ENCODE measurements around the gene BRI3BP. TPM values are rescaled to one million over a fixed set of nuclear protein-coding genes. Genes with fewer than 3 reads are reported as not detected.
A peak's percentile ranks its signal among the peaks of the same experiment; 100 is the strongest.

The BRI3BP gene, protein sequence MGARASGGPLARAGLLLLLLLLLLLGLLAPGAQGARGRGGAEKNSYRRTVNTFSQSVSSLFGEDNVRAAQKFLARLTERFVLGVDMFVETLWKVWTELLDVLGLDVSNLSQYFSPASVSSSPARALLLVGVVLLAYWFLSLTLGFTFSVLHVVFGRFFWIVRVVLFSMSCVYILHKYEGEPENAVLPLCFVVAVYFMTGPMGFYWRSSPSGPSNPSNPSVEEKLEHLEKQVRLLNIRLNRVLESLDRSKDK
- polyA plus RNA-seq (2013): 7.6 TPM

DNA sequence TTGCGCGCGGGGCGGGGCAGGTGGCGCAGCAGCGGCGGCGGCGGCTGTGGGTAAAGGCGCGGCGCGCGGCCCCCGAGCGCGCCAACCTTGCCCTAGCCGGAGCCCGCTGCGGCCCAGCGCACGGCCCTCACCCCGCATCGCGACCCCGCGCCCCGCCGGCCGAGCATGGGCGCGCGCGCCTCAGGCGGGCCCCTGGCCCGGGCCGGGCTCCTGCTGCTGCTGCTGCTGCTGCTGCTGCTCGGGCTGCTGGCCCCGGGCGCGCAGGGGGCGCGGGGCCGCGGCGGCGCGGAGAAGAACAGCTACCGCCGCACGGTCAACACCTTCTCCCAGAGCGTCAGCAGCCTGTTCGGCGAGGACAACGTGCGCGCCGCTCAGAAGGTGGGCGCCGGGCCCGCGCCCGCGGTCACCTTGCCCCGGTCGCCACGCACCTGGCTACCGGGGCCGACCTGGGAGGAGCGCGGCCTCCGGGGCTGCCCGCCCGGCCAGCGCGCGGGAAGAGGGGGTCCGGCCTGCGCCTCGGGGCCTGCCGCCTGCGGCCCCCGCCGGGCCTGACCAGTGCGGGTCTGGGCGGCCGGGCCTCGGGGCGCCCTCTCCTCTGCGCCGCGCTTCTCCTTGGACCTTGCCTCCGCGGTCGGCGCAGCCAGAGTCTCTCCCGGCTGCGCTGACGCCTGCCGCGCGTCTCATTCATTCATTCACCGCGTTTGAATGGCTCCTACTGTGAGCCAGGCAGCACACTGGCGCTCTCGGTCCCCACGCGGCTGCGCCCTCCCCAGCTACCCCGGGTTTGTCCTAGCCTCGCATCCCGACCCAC lies at the start of gene BRI3BP:
Gene BRI3BP, plus strand, starts transcription at position 20 of the 811 bp plus-strand sequence. Its CDS starts 146 bp downstream, at position 166.
- no peaks in the 10 kb centered on the region for H3K9me3 ChIP-seq (ENCODE audit: control extremely low read depth in 1 of 5, control insufficient read depth in 4 of 5, insufficient read depth in 2 of 5, low read depth in 1 of 5, low read length in 4 of 5)
- H3K27ac ChIP-seq (ENCODE audit: insufficient read depth in 1 of 2, low read depth in 1 of 2, low read length in 2 of 2, poor library complexity in 1 of 2, severe bottlenecking in 2 of 2): peak within 1 kb of the TSS in 1 of 2 experiments; percentile 54
- no peaks in the 10 kb centered on the region for H3K27me3 ChIP-seq (replicated peaks in 2 of 5; ENCODE audit: control insufficient read depth in 4 of 5, insufficient read depth in 5 of 5, low read length in 4 of 5)
- WGBS (ENCODE audit: insufficient coverage): 0% methylated on average over 66 of the region's 112 CpGs
- H3K4me3 ChIP-seq (ENCODE audit: control insufficient read depth in 1 of 7, extremely low read depth in 1 of 7, insufficient read depth in 4 of 7, low read depth in 2 of 7, low read length in 6 of 7): peak within 1 kb of the TSS; percentile 60 to 96 (median 78)
- peaks cover 22 to 43% (median 27%) of the 10 kb centered on the region in 4 experiments for H3K4me1 ChIP-seq (ENCODE audit: control extremely low read depth in 1 of 4, control insufficient read depth in 4 of 4, insufficient read depth in 4 of 4, low read length in 3 of 4)
- CTCF ChIA-PET: interaction anchor here (2.0 kb wide), 1 partner anchor 74 kb away, joined by 5 read pairs; no protein-coding TSS in a partner anchor
- peak; percentile 29 to 77 (median 66) for DNase-seq
- H3K36me3 ChIP-seq (ENCODE audit: control insufficient read depth in 4 of 4, insufficient read depth in 4 of 4, low read length in 3 of 4): peaks cover 0 to 2% (median 0%) of the 10 kb centered on the region in 4 experiments
- POLR2A ChIA-PET: interaction anchor here (0.5 kb wide), 1 partner anchor 21 kb away, joined by 3 read pairs; no protein-coding TSS in a partner anchor

DNA sequence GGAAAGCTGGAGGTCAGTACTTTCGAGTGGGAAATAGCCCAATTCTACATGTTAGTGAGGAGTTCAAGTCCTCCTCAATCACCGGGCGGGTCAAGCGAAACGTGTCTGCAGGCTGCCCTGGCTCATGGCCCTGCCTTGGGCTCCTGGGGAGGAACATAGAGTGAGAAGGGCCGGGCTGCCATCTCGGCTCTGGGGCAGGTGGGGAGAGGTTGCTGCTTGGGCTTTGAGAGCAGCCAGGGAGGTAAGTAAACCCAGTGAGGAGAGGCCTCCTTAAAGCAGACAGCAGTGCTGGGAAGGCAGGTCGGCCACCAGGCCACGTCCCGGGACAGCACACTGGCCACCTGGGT lies 47.0 kb upstream of the BRI3BP start:
- CTCF ChIA-PET: interaction anchor here (1.7 to 2.4 kb wide), 2 partner anchors 37 to 40 kb away, joined by 4 to 12 read pairs; no protein-coding TSS in a partner anchor
- no peak for DNase-seq
- POLR2A ChIA-PET: no interaction called here
- no peaks in the 10 kb centered on the region for H3K27me3 ChIP-seq (replicated peaks in 2 of 5; ENCODE audit: control insufficient read depth in 4 of 5, insufficient read depth in 5 of 5, low read length in 4 of 5)
- no peaks in the 10 kb centered on the region for H3K9me3 ChIP-seq (ENCODE audit: control extremely low read depth in 1 of 5, control insufficient read depth in 4 of 5, insufficient read depth in 2 of 5, low read depth in 1 of 5, low read length in 4 of 5)
- 94% methylated on average over 8 of the region's 10 CpGs for WGBS (ENCODE audit: insufficient coverage)
- no peak overlapping the region for H3K4me3 ChIP-seq (ENCODE audit: control insufficient read depth in 1 of 7, extremely low read depth in 1 of 7, insufficient read depth in 4 of 7, low read depth in 2 of 7, low read length in 6 of 7)
- H3K4me1 ChIP-seq (ENCODE audit: control extremely low read depth in 1 of 4, control insufficient read depth in 4 of 4, insufficient read depth in 4 of 4, low read length in 3 of 4): no peaks in the 10 kb centered on the region
- no peak overlapping the region for H3K27ac ChIP-seq (ENCODE audit: insufficient read depth in 1 of 2, low read depth in 1 of 2, low read length in 2 of 2, poor library complexity in 1 of 2, severe bottlenecking in 2 of 2)
- peaks cover 4 to 59% (median 45%) of the 10 kb centered on the region in 4 experiments for H3K36me3 ChIP-seq (ENCODE audit: control insufficient read depth in 4 of 4, insufficient read depth in 4 of 4, low read length in 3 of 4)

DNA sequence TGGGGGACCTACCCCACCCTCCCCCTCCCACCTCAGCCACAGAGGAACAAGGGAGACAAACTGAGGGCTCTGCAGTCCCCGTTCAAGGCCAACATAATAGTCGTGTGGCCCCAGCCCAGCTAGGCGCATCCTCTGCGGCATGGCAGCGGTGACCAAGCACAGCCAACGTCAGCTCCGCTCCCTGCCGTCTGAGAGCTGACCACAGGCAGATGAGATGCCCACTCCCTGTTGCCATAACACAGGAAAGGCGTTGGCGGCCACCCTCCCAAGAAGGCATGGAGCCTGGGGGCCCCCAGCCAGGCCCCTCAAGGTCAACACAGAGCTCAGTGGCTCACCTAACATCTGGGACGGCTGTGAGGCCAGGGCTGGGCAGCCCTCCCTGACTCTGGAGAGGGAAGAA lies 46.4 kb upstream of the BRI3BP start:
- H3K27ac ChIP-seq (ENCODE audit: insufficient read depth in 1 of 2, low read depth in 1 of 2, low read length in 2 of 2, poor library complexity in 1 of 2, severe bottlenecking in 2 of 2): no peak overlapping the region
- H3K9me3 ChIP-seq (ENCODE audit: control extremely low read depth in 1 of 5, control insufficient read depth in 4 of 5, insufficient read depth in 2 of 5, low read depth in 1 of 5, low read length in 4 of 5): no peaks in the 10 kb centered on the region
- H3K4me3 ChIP-seq (ENCODE audit: control insufficient read depth in 1 of 7, extremely low read depth in 1 of 7, insufficient read depth in 4 of 7, low read depth in 2 of 7, low read length in 6 of 7): no peak overlapping the region
- ChIA-PET POLR2A (no interaction called here), CTCF (no interaction called here)
- DNase-seq: no peak
- no peaks in the 10 kb centered on the region for H3K27me3 ChIP-seq (replicated peaks in 2 of 5; ENCODE audit: control insufficient read depth in 4 of 5, insufficient read depth in 5 of 5, low read length in 4 of 5)
- WGBS (ENCODE audit: insufficient coverage): 93% methylated on average over 11 of the region's 11 CpGs
- H3K36me3 ChIP-seq (ENCODE audit: control insufficient read depth in 4 of 4, insufficient read depth in 4 of 4, low read length in 3 of 4): peaks cover 4 to 62% (median 48%) of the 10 kb centered on the region in 4 experiments
- no peaks in the 10 kb centered on the region for H3K4me1 ChIP-seq (ENCODE audit: control extremely low read depth in 1 of 4, control insufficient read depth in 4 of 4, insufficient read depth in 4 of 4, low read length in 3 of 4)

DNA sequence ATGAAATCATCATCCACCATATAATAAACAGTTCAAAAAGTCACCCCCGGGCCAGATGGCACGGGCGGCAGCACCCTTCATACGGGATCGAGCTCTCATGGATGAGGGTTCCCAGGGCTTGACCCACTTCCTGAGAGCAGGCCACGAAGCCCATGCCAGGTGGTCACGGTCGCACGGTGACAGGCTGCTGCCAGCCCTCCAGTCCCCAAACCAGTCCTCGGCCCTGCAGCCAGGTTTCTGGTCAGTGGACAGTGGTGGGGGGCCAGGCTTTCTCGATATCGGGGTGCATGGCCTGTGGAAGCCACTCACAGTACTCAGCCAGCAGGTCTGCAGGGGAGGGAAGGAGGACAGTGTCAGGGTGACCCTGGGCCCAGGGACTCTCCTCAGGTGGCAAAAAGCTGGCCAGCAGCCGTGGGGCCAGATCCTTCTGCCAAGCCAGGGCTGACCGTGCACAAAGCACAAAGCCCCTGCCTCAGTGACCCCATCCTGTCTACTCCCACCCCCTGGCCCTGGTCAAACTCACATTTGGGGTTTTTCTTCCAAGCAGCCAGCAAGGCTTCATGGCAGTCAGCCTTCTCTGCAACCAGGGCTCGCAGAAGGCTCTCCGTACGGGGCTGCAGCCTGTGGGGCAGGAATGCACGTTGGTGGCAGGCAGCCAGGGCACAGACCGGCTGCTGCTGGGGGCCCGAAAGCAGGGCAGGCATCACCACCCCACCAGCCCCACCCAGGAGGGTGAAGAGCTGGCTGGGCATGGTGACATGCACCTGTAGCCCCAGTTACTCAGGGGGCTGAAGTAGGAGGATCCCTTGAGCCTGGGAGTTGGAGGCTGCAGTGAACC lies 45.7 kb upstream of the BRI3BP start:
- DNase-seq: no peak
- H3K27ac ChIP-seq (ENCODE audit: insufficient read depth in 1 of 2, low read depth in 1 of 2, low read length in 2 of 2, poor library complexity in 1 of 2, severe bottlenecking in 2 of 2): no peak overlapping the region
- H3K27me3 ChIP-seq (replicated peaks in 2 of 5; ENCODE audit: control insufficient read depth in 4 of 5, insufficient read depth in 5 of 5, low read length in 4 of 5): no peaks in the 10 kb centered on the region
- 97% methylated on average over 12 of the region's 20 CpGs for WGBS (ENCODE audit: insufficient coverage)
- H3K4me1 ChIP-seq (ENCODE audit: control extremely low read depth in 1 of 4, control insufficient read depth in 4 of 4, insufficient read depth in 4 of 4, low read length in 3 of 4): no peaks in the 10 kb centered on the region
- no peaks in the 10 kb centered on the region for H3K9me3 ChIP-seq (ENCODE audit: control extremely low read depth in 1 of 5, control insufficient read depth in 4 of 5, insufficient read depth in 2 of 5, low read depth in 1 of 5, low read length in 4 of 5)
- peaks cover 7 to 70% (median 53%) of the 10 kb centered on the region in 4 experiments for H3K36me3 ChIP-seq (ENCODE audit: control insufficient read depth in 4 of 4, insufficient read depth in 4 of 4, low read length in 3 of 4)
- ChIA-PET CTCF (no interaction called here), POLR2A (no interaction called here)
- H3K4me3 ChIP-seq (ENCODE audit: control insufficient read depth in 1 of 7, extremely low read depth in 1 of 7, insufficient read depth in 4 of 7, low read depth in 2 of 7, low read length in 6 of 7): no peak overlapping the region

DNA sequence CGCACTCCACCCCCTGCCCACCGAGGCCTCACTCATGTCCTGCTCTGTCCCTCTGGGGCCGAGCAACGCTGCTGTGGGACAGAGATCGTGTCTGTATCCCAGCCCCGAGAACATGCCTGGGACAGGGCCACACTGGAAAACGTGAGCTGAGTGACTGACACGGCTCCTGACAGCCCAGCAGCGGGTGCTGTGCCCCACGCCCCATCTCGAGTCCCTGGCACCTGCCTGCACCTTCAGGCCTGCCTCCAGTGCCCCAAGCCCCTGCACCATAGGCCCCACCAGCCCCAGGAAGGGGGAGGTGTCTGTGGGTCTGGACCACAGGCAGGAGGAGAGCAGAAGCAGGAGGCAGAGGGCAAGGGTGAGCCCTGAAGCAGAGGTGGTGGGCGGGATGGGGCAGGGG lies 44.4 kb upstream of the BRI3BP start:
- no peak for DNase-seq
- POLR2A ChIA-PET: no interaction called here
- CTCF ChIA-PET: no interaction called here
- WGBS (ENCODE audit: insufficient coverage): 100% methylated on average over 8 of the region's 12 CpGs
- Histone ChIP-seq H3K27ac (ENCODE audit: insufficient read depth in 1 of 2, low read depth in 1 of 2, low read length in 2 of 2, poor library complexity in 1 of 2, severe bottlenecking in 2 of 2) (no peak overlapping the region), H3K4me1 (ENCODE audit: control extremely low read depth in 1 of 4, control insufficient read depth in 4 of 4, insufficient read depth in 4 of 4, low read length in 3 of 4) (no peaks in the 10 kb centered on the region), H3K27me3 (replicated peaks in 2 of 5; ENCODE audit: control insufficient read depth in 4 of 5, insufficient read depth in 5 of 5, low read length in 4 of 5) (no peaks in the 10 kb centered on the region), H3K4me3 (ENCODE audit: control insufficient read depth in 1 of 7, extremely low read depth in 1 of 7, insufficient read depth in 4 of 7, low read depth in 2 of 7, low read length in 6 of 7) (no peak overlapping the region), H3K36me3 (ENCODE audit: control insufficient read depth in 4 of 4, insufficient read depth in 4 of 4, low read length in 3 of 4) (peaks cover 7 to 79% (median 60%) of the 10 kb centered on the region in 4 experiments), H3K9me3 (ENCODE audit: control extremely low read depth in 1 of 5, control insufficient read depth in 4 of 5, insufficient read depth in 2 of 5, low read depth in 1 of 5, low read length in 4 of 5) (no peaks in the 10 kb centered on the region)

DNA sequence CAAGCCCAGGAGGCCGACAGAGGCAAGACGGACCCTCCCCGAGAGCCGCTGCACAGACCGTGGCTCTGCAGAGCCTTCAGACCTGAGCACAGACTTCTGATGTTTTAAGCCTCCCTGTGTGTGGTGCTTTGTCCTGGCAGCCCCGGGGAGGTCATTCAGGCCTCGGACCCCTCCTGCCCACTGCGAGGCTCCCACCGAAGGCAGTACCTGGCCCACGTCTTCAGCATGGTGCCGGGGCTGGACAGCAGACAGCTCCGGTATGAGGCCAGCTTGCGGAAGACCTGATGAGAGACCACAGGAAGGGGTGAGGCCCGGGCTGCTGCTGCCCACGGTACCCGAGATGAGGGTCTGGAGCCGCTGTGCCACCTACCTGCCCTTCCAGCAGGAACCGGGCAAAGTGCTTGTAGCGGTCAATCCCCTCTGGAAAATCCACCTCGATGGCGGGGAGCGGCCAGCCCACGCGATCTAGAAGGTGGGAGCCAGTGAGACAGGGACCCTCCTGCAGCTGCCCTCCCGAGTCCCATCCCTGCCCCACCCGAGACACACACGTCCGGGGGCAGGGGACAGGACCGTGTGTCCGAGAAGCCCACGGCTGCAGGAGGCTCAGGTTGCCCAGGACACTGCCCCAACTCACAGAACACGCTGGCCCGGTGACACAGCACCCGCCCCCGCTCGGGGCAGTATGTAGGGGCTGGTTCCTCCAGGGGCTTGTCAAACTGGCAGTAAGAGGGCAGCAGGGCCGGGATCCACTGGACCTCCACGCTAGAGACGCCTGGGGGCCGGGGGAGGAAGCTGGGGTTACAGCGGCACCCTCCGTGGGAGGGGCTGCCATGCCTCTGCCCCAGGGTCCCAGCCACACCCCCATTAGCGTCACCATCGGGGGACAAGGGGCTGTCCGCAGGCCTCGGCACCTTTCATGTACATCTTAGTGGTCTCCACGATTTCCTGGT lies 43.4 kb upstream of the BRI3BP start:
- POLR2A ChIA-PET: no interaction called here
- H3K4me3 ChIP-seq (ENCODE audit: control insufficient read depth in 1 of 7, extremely low read depth in 1 of 7, insufficient read depth in 4 of 7, low read depth in 2 of 7, low read length in 6 of 7): no peak overlapping the region
- H3K27ac ChIP-seq (ENCODE audit: insufficient read depth in 1 of 2, low read depth in 1 of 2, low read length in 2 of 2, poor library complexity in 1 of 2, severe bottlenecking in 2 of 2): no peak overlapping the region
- no peaks in the 10 kb centered on the region for H3K4me1 ChIP-seq (ENCODE audit: control extremely low read depth in 1 of 4, control insufficient read depth in 4 of 4, insufficient read depth in 4 of 4, low read length in 3 of 4)
- 98% methylated on average over 46 of the region's 47 CpGs for WGBS (ENCODE audit: insufficient coverage)
- peaks cover 7 to 84% (median 63%) of the 10 kb centered on the region in 4 experiments for H3K36me3 ChIP-seq (ENCODE audit: control insufficient read depth in 4 of 4, insufficient read depth in 4 of 4, low read length in 3 of 4)
- H3K27me3 ChIP-seq (replicated peaks in 2 of 5; ENCODE audit: control insufficient read depth in 4 of 5, insufficient read depth in 5 of 5, low read length in 4 of 5): no peaks in the 10 kb centered on the region
- CTCF ChIA-PET: no interaction called here
- no peaks in the 10 kb centered on the region for H3K9me3 ChIP-seq (ENCODE audit: control extremely low read depth in 1 of 5, control insufficient read depth in 4 of 5, insufficient read depth in 2 of 5, low read depth in 1 of 5, low read length in 4 of 5)
- DNase-seq: no peak

All from common myeloid progenitor, CD34-positive (primary cell).